SK-N-SH (cell line): ENCODE measurements around the gene ACTA1.

Experiments used
- EP300 ChIP-seq, 2 experiments: IDR thresholded peaks; 2 replicates each; pipeline versions ENCODE4 v1.4.0 to v1.6.1; 2012; ENCODE audit warnings: borderline replicate concordance in 1 of 2, low read depth in 1 of 2, low read length in 1 of 2
- JUND ChIP-seq: IDR thresholded peaks from 2 replicates; pipeline ENCODE4 v1.4.0; 2012
- PBX3 ChIP-seq: IDR thresholded peaks from 2 replicates; pipeline ENCODE4; 2012
- TF ChIP-seq, protein P1 (sequence below): fragments of 200-600 bp; sonication (generic); IDR thresholded peaks from 2 replicates; pipeline ENCODE4 v1.6.1; 2017; ENCODE audit warnings: antibody characterized with exemption, mild to moderate bottlenecking, moderate library complexity

- TF ChIP-seq, protein P1, sequence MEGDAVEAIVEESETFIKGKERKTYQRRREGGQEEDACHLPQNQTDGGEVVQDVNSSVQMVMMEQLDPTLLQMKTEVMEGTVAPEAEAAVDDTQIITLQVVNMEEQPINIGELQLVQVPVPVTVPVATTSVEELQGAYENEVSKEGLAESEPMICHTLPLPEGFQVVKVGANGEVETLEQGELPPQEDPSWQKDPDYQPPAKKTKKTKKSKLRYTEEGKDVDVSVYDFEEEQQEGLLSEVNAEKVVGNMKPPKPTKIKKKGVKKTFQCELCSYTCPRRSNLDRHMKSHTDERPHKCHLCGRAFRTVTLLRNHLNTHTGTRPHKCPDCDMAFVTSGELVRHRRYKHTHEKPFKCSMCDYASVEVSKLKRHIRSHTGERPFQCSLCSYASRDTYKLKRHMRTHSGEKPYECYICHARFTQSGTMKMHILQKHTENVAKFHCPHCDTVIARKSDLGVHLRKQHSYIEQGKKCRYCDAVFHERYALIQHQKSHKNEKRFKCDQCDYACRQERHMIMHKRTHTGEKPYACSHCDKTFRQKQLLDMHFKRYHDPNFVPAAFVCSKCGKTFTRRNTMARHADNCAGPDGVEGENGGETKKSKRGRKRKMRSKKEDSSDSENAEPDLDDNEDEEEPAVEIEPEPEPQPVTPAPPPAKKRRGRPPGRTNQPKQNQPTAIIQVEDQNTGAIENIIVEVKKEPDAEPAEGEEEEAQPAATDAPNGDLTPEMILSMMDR: no peak
- no peak for TF ChIP-seq JUND
- no peak for TF ChIP-seq EP300 (IDR thresholded peaks at IDR 0.05; ENCODE audit: borderline replicate concordance in 1 of 2, low read depth in 1 of 2, low read length in 1 of 2)
- TF ChIP-seq PBX3: no peak
Measured at GRCh38 chr1:229390130-229390529, 43.8 kb downstream of the ACTA1 start.
